Measurements from ENCODE around the gene TPR. TPM values are rescaled to one million over a fixed set of nuclear protein-coding genes. Genes with fewer than 3 reads are reported as not detected.

Gene TPR
- total and polyA plus RNA-seq, 2 of the 8 experiments (the other 6 are each of a cell fraction or from before 2014, with no cell fraction given): 57.1 to 102 TPM

- TF ChIP-seq NRF1 (IDR thresholded peaks at IDR 0.05; ENCODE audit: low read depth, low read length): no peak
- no peak for TF ChIP-seq RBBP5 (IDR thresholded peaks at IDR 0.05; ENCODE audit: borderline replicate concordance, low read depth, low read length)
Measured at GRCh38 chr1:186291271-186291670, 83.8 kb downstream of the TPR start (continued).
